Fibroblast of pulmonary artery (primary cell): ENCODE measurements around the gene PTPA.

Experiments
- DNase-seq: peaks from one replicate; pipeline ENCODE4 v3.0.0-alpha.2; 2010; ENCODE audit warnings: low read depth
- H3K4me3 ChIP-seq: replicated peaks from 2 replicates; pipeline ENCODE4 v1.5.1; 2011; ENCODE audit warnings: low read depth, mild to moderate bottlenecking, control low read depth, low read length, moderate library complexity
- CTCF ChIP-seq: IDR thresholded peaks from 2 replicates; pipeline ENCODE4 v1.5.1; 2011; ENCODE audit warnings: mild to moderate bottlenecking, control low read depth, low read length, inconsistent platforms; ENCODE audit errors: missing control alignments

The PTPA gene

DNA sequence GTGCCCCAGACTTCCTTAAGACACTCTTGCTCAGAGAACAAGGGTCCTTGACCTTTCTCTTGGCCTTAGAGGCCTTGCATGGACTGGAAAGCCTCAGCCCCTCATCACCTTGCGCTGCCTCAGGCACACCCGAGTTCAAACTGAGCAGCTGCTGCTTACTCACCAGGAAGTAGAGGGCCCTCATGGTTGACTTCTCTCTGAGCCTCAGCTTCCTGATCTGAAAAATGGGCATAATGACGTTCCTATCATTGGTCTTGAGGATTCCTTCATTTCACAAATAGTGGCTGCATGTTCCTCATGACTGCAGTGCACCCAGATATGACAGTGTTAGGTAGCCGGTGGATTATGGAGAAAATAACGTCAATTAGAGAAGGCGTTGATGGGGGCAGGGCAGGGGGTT, 38.2 kb downstream of the PTPA start:
- no peak overlapping the region for H3K4me3 ChIP-seq
- no peak for DNase-seq
- no peak for TF ChIP-seq CTCF

GRCh38 chr9:129150122-129150521, 38.9 kb downstream of the PTPA start:
- DNase-seq = no peak
- no peak overlapping the region for H3K4me3 ChIP-seq
- TF ChIP-seq CTCF = no peak

DNA sequence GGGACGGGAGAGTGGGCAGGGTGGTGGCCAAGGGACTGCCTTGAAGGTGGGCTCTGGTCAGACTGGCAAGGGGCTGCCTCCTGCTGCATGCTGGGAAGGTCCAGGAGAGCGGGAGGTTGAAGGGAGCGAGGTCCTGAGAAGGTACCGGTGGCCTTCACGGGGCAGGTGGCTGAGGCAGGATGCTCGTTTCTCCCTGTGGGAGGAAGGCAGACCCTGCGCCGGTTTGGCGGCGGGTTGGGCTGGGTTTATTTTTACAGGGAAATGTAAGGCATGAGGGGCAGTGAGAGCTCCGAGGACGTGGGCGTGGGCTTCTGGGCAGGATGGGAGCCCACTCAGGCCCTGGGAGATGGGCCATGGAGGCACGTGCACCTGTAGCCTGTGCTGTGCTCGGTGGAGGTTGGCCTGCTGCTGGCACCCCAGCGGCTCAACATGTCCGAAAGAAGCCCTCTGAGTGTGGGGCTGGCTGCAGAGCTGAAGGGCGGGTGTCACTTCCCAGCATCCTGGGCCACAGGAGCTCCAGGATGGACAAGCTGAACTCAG, 39.5 kb downstream of the PTPA start:
- no peak for DNase-seq
- no peak overlapping the region for H3K4me3 ChIP-seq
- no peak for TF ChIP-seq CTCF

GRCh38 chr9:129151469-129151868, 40.3 kb downstream of the PTPA start:
- DNase-seq = no peak
- no peak for TF ChIP-seq CTCF

GRCh38 chr9:129154866-129155477, 43.8 kb downstream of the PTPA start:
- TF ChIP-seq CTCF = no peak
- DNase-seq = no peak
- H3K4me3 ChIP-seq = no peak overlapping the region

More at GRCh38 chr9:129151469-129151868, 40.3 kb downstream of the PTPA start:
- no peak overlapping the region for H3K4me3 ChIP-seq

DNA sequence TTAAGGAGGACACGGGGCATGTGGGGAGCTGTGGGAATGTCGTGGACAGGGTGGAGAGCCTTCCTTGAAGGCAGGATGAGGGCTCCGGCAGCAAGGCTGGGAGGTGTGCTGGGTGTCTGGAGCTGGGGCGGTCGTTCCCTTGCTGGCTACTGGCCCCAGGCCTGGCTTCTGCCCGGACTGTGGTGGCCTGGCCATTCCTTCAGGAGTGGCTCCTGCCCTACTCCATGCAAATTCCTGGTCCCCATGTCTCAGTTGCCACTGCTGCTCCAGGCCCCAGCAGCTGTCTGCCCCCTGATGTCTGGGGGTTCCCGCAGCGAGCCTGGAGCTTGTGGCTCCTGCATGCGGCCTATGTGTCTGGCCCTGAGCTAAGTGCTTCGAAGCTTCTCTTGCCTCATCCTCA, 44.9 kb downstream of the PTPA start:
- no peak overlapping the region for H3K4me3 ChIP-seq
- no peak for TF ChIP-seq CTCF
- DNase-seq = no peak
